NCI-H2081 (cell line): ENCODE data around the gene C16orf46.
A peak's percentile ranks its signal among the peaks of the same experiment; 100 is the strongest.

ENCODE experiments used
- DNase-seq, 2 experiments: peaks; one replicate each; lab custom pipeline; 2025; lab: John Stamatoyannopoulos, UW

Gene C16orf46

GRCh38 chr16:81073560-81074330 is 3.3 kb downstream of the C16orf46 start:
- no peak for DNase-seq

GRCh38 chr16:81071805-81072204 is 5.2 kb downstream of the C16orf46 start:
- no peak for DNase-seq

- DNase-seq: no peak
Observed at GRCh38 chr16:81070979-81071378, 6.1 kb downstream of the C16orf46 start.

- no peak for DNase-seq
Observed at GRCh38 chr16:81069063-81069462, 8.0 kb downstream of the C16orf46 start.

- DNase-seq: no peak
Observed at GRCh38 chr16:81067166-81067565, 9.9 kb downstream of the C16orf46 start.

- no peak for DNase-seq
Observed at GRCh38 chr16:81066681-81067080, 10.4 kb downstream of the C16orf46 start.

GRCh38 chr16:81061871-81062608 is 15.0 kb downstream of the C16orf46 start:
- DNase-seq: no peak

- DNase-seq: no peak
Observed at GRCh38 chr16:81061307-81061640, 15.8 kb downstream of the C16orf46 start.

- no peak for DNase-seq
Observed at GRCh38 chr16:81060576-81061306, 16.3 kb downstream of the C16orf46 start.

GRCh38 chr16:81053761-81054160 is 23.3 kb downstream of the C16orf46 start:
- no peak for DNase-seq

- DNase-seq: no peak
Observed at GRCh38 chr16:81042821-81043220, 34.2 kb downstream of the C16orf46 start.

GRCh38 chr16:81041696-81042095 is 35.3 kb downstream of the C16orf46 start:
- DNase-seq: no peak

- DNase-seq: no peak
Observed at GRCh38 chr16:81040842-81041241, 36.2 kb downstream of the C16orf46 start.

GRCh38 chr16:81040131-81040530 is 36.9 kb downstream of the C16orf46 start:
- no peak for DNase-seq

- no peak for DNase-seq
Observed at GRCh38 chr16:81036751-81037350, 40.2 kb downstream of the C16orf46 start.

- peak in 1 of 2 experiments; percentile 33 for DNase-seq
Observed at GRCh38 chr16:81035975-81036750, 40.9 kb downstream of the C16orf46 start.

GRCh38 chr16:81035398-81035974 is 41.6 kb downstream of the C16orf46 start, which contains the start of gene ATMIN:
TSS of gene ATMIN (plus strand) at chr16:81035842. CDS start at chr16:81035871, 29 bp downstream.
- peak; percentile 77 to 83 for DNase-seq

GRCh38 chr16:81029930-81030604 is 47.0 kb downstream of the C16orf46 start:
- no peak for DNase-seq

GRCh38 chr16:81026429-81026828 is 50.6 kb downstream of the C16orf46 start:
- no peak for DNase-seq

- DNase-seq: no peak
Observed at GRCh38 chr16:81018496-81018895, 58.5 kb downstream of the C16orf46 start.

- no peak for DNase-seq
Observed at GRCh38 chr16:81014672-81015071, 62.4 kb downstream of the C16orf46 start.
